Neural progenitor cell (in vitro differentiated cells): ENCODE measurements around the gene CARMIL1.

Source experiments
- EZH2phosphoT487 ChIP-seq: fragments of 200-600 bp; sonication (generic); IDR thresholded peaks from 2 replicates; pipeline ENCODE4 v1.6.1; 2017; ENCODE audit warnings: antibody characterized with exemption
- TF ChIP-seq, protein P1 (sequence below): fragments of 200-600 bp; sonication (generic); IDR thresholded peaks from 2 replicates; pipeline ENCODE4 v1.5.1; 2017; ENCODE audit warnings: antibody characterized with exemption, mild to moderate bottlenecking

DNA sequence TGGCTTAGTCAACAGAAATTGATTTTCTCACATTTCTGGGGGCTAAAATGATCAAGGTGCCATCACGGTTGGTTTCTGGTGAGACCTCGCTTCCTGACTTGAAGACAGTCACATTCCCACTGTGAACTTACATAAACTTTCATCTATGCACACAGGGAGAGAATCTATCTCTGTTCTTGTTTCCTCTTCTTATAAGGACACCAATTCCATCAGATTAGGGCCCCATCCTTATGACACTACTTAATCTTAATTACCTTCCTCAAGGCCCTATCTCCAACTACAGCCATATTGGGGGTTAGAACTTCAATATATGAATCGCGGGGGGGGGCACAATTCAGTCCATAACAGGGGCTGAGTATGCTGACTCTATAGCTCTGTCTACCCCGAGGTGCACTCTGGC, 362.2 kb downstream of the CARMIL1 start:
- no peak for TF ChIP-seq EZH2phosphoT487
- TF ChIP-seq, protein P1, sequence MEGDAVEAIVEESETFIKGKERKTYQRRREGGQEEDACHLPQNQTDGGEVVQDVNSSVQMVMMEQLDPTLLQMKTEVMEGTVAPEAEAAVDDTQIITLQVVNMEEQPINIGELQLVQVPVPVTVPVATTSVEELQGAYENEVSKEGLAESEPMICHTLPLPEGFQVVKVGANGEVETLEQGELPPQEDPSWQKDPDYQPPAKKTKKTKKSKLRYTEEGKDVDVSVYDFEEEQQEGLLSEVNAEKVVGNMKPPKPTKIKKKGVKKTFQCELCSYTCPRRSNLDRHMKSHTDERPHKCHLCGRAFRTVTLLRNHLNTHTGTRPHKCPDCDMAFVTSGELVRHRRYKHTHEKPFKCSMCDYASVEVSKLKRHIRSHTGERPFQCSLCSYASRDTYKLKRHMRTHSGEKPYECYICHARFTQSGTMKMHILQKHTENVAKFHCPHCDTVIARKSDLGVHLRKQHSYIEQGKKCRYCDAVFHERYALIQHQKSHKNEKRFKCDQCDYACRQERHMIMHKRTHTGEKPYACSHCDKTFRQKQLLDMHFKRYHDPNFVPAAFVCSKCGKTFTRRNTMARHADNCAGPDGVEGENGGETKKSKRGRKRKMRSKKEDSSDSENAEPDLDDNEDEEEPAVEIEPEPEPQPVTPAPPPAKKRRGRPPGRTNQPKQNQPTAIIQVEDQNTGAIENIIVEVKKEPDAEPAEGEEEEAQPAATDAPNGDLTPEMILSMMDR = no peak
